Astrocyte of the cerebellum (primary cell): ENCODE data around the gene ASCL4.
A peak's percentile ranks its signal among the peaks of the same experiment; 100 is the strongest.

ENCODE experiments used
- DNase-seq: peaks from one replicate; pipeline ENCODE4 v3.0.0-alpha.2; 2011; ENCODE audit warnings: low read depth
- H3K4me3 ChIP-seq: 2 replicates; pipeline ENCODE4 v1.5.1; 2011; ENCODE audit warnings: mild to moderate bottlenecking, low read depth, low read length, moderate library complexity
- in situ Hi-C: cut with HindIII; loops from 2 replicates; pipeline ENCODE4 v1.10.0; 2017; ENCODE audit warnings: low sequenced_read_pairs
- TF ChIP-seq, protein P1 (sequence below): IDR thresholded peaks from 2 replicates; pipeline ENCODE4 v1.5.1; 2012; ENCODE audit warnings: low read length, low read depth, moderate library complexity, mild to moderate bottlenecking; ENCODE audit errors: missing control alignments

ASCL4 gene

DNA sequence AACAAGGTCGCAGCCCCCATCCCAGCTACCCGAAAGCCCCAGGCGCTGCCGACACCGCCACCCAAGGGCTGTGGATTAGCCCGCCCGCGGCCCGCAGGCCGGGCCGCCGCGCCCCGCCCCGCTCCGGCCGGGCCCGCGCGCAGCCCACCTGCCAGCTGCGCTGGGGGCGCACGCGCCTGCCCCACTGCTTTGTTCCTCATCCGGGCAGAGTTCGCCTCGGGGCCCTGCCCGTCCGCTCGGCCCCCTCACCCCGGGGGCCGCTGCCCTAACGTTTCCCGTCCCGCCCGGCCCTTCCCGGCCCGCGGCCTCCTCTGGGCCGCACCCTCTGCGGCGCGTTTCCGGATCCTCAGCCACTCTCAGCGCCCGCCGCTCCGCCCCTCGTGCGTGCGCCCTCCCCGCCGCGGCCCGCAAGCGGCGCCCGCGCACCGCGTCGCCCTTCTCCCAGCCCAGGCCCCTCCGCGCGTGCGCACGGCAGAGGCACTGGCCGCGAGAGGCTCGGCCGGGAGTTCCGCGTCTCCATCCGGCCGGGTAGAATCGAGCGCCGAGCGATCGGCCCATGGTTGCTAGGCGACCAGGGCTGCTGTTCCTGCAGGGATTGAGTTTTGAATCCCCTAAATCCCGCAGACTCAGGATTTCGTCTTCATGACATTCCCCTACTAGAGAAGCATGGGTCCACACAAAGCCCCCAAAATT is 13.5 kb upstream of the ASCL4 start, which contains the start of gene PRDM4:
Gene PRDM4, minus strand, starts transcription at position 329 of the 693 bp plus-strand sequence. CDS start 622 bp downstream, outside the sequence.
- peak; percentile 82 for DNase-seq
- TF ChIP-seq, protein P1, sequence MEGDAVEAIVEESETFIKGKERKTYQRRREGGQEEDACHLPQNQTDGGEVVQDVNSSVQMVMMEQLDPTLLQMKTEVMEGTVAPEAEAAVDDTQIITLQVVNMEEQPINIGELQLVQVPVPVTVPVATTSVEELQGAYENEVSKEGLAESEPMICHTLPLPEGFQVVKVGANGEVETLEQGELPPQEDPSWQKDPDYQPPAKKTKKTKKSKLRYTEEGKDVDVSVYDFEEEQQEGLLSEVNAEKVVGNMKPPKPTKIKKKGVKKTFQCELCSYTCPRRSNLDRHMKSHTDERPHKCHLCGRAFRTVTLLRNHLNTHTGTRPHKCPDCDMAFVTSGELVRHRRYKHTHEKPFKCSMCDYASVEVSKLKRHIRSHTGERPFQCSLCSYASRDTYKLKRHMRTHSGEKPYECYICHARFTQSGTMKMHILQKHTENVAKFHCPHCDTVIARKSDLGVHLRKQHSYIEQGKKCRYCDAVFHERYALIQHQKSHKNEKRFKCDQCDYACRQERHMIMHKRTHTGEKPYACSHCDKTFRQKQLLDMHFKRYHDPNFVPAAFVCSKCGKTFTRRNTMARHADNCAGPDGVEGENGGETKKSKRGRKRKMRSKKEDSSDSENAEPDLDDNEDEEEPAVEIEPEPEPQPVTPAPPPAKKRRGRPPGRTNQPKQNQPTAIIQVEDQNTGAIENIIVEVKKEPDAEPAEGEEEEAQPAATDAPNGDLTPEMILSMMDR, result no peak
- H3K4me3 ChIP-seq, result peak within 1 kb of the TSS; percentile 65
- in situ Hi-C loops, result no loop called here

DNA sequence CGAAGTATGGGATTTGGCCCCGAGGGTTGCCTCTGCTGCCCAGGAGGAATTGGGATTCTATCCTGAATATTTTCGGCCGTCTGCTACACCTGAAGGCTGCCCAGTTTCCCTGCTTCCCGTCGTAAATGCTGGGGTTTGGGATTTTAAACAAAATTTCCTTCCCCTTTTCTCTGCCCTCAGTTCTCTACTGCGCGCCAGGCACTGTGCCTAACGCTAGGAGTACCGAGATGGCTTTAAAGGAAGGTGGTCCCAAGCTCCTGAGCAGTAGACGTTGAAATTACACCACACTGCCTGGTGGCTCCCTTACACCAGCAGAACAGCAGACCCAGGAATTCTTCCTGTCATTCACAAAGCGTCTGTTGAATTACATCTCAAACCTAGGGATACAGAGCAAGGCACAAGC is 13.0 kb upstream of the ASCL4 start:
- DNase-seq, result no peak
- H3K4me3 ChIP-seq, result peak overlapping the region; percentile 65
- TF ChIP-seq, protein P1, result no peak
- in situ Hi-C loops, result no loop called here

DNA sequence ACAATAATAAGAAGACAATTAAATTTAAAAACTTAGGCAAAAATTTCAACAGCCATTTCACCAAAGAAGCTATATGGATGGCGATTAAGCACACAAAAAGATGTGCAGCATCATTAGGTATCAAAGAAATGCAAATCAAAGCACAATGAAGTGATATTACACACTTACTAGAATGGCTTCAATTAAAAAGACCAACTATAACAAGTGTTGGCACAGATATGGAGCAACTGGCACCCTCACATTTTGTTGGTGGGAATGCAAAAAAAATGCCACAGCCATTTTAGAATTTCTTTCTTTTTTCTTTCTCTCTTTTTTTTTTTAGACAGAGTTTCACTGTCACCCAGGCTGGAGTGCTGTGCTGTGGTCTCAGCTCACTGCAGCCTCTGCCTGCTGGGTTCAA is 11.6 kb upstream of the ASCL4 start:
- no peak for DNase-seq
- TF ChIP-seq, protein P1, result no peak
- no peak overlapping the region for H3K4me3 ChIP-seq
- in situ Hi-C loops, result no loop called here

DNA sequence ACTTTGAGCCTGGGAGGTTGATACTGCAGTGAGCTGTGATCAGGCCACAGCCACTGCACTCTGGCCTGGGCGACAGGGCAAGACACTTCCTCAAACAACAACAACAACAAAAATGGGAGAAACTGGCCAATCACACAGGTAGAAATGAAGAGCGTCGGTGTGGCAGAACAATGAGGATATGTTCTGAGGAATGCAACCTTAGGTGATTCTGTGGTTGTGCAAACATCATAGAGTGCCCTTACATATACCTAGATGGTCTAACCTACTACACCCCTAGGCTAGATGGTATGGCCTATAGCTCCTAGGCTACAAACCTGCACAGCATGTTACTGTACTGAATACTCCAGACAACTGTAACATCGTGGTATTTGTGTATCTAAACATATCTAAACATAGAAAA is 9.9 kb upstream of the ASCL4 start:
- DNase-seq, result no peak
- H3K4me3 ChIP-seq, result no peak overlapping the region
- TF ChIP-seq, protein P1, result no peak
- in situ Hi-C loops, result no loop called here

DNA sequence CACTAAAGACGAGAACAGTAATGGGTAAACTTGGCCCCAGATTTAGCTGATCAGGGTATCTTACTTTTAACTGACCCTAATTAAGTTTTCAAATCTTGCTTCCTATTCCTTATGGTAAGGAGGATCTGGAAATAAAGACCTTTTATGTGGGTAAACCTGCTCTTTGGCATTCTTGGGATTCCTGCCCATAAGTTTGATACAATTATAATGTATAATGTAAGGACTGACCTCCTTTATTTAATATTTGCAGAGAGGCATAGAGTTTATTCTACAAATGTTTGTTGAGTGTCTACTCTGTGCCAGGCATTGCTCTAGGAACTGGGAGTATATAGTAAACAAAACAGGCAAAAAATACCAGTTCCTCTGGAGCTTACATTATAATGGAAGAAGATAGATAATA is 9.2 kb upstream of the ASCL4 start:
- no peak for DNase-seq
- in situ Hi-C loops, result no loop called here
- TF ChIP-seq, protein P1, result no peak
- H3K4me3 ChIP-seq, result no peak overlapping the region

DNA sequence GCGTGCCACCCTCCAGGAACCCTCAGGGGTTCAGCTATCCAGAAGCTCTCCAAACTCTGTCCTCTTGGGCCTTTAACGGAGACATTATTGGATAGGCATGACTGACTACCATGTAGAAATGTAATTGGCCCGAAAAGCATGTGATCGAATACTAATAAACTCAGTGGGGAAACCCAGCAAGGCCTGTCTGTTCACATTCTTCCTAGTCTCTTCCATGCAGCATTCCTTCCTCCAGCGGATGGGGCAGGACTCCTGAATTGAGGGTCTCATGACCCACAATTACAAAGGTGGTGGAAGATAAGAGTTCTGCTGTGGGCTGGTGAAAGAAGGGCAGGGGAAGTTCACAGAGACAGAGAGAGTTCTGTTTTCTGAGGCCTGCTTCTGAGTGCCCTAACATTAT is 7.0 kb upstream of the ASCL4 start:
- no peak for DNase-seq
- no peak overlapping the region for H3K4me3 ChIP-seq
- TF ChIP-seq, protein P1, result no peak
- in situ Hi-C loops, result no loop called here
